Adrenal gland (tissue), 5 donors: ENCODE data around the gene KIRREL3.

ENCODE experiments used
- CTCF ChIP-seq, 6 experiments: fragments of 450-650 bp in 4 of 6; fragments of 200-600 bp in 2 of 6; sonication (generic) in 1 of 6; IDR thresholded peaks; 1 replicate in 5 of 6; 2 replicates in 1 of 6; pipeline versions ENCODE4 v1.5.1 to v1.8.0; 2016 to 2021; ENCODE audit warnings: antibody characterized with exemption in 6 of 6, mild to moderate bottlenecking in 2 of 6, moderate library complexity in 1 of 6
- POLR2A ChIP-seq, 2 donors: fragments of 450-650 bp; IDR thresholded peaks; one replicate each; pipeline ENCODE4 v1.6.1; 2017; ENCODE audit warnings: antibody characterized with exemption in 2 of 2, mild to moderate bottlenecking in 2 of 2, moderate library complexity in 1 of 2
- donor health status: DM: no; HTN: no; CAD: no.

GRCh38 chr11:126938718-126939117 is 61.9 kb downstream of the KIRREL3 start:
- TF ChIP-seq POLR2A (IDR thresholded peaks at IDR 0.05) = no peak
- TF ChIP-seq CTCF (IDR thresholded peaks at IDR 0.05) = no peak
